ENCODE measurements around the gene ADGRA1. TPM values are rescaled to one million over a fixed set of nuclear protein-coding genes. Genes with fewer than 3 reads are reported as not detected.
"Not testable (repeated sequence)": the region's sequence is repeated elsewhere in the genome, so short reads cannot be mapped to it uniquely, and the experiment has no call there.

Gene ADGRA1, protein sequence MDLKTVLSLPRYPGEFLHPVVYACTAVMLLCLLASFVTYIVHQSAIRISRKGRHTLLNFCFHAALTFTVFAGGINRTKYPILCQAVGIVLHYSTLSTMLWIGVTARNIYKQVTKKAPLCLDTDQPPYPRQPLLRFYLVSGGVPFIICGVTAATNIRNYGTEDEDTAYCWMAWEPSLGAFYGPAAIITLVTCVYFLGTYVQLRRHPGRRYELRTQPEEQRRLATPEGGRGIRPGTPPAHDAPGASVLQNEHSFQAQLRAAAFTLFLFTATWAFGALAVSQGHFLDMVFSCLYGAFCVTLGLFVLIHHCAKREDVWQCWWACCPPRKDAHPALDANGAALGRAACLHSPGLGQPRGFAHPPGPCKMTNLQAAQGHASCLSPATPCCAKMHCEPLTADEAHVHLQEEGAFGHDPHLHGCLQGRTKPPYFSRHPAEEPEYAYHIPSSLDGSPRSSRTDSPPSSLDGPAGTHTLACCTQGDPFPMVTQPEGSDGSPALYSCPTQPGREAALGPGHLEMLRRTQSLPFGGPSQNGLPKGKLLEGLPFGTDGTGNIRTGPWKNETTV
- polyA plus RNA-seq (ENCODE audit: insufficient read length) = 1.7 TPM
- long read RNA-seq, donor 1 = 0 reads
- long read RNA-seq, donor 2, full-length matches to known transcripts = 1 of 1 reads
- long read RNA-seq, donor 2, partial matches to known transcripts = 0 of 1 reads
- long read RNA-seq, donor 2, other reads (novel, unspliced or antisense) = 0 of 1 reads
- long read RNA-seq, donor 3 = 0 reads
- long read RNA-seq, donor 4 = 0 reads
- long read RNA-seq, donor 5 = 0 reads
- long read RNA-seq, donor 6, full-length matches to known transcripts = 1 of 1 reads
- long read RNA-seq, donor 6, partial matches to known transcripts = 0 of 1 reads
- long read RNA-seq, donor 6, other reads (novel, unspliced or antisense) = 0 of 1 reads
- long read RNA-seq, donor 7 = 0 reads
- long read RNA-seq, donor 8, full-length matches to known transcripts = 1 of 1 reads
- long read RNA-seq, donor 8, partial matches to known transcripts = 0 of 1 reads
- long read RNA-seq, donor 8, other reads (novel, unspliced or antisense) = 0 of 1 reads

DNA sequence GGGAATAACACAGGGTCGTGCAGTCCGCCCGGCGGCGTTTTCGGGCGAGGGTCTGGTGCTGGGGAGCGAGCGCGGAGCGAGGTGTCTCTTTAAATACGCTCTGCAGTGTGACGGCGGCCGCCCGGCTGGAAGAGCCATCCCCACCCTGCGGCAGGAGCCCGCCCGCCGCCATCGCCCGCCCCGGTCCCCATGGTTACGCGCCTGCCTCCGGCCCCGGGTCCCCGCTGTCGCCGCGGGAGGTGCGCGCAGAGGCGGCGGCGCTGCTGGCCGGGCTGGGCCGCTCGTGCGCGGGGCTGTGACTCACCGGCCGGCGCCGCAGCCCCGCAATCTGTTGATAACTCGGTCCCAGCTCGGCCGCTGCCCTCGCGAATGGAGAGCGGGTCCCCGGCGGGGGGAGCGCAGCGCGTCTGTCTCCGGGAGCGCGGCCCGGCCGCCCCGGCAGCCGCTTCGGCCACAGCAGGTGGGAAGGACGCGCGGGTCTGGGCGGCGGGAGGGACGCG, at the start of gene ADGRA1:
ADGRA1 (plus strand) TSS at position 246 of the 500 bp plus-strand sequence. CDS start 986 bp downstream, outside the sequence.
- DNase-seq = no peak

GRCh38 chr10:133038036-133038823, 49.5 kb upstream of the ADGRA1 start:
- no peak for DNase-seq

DNA sequence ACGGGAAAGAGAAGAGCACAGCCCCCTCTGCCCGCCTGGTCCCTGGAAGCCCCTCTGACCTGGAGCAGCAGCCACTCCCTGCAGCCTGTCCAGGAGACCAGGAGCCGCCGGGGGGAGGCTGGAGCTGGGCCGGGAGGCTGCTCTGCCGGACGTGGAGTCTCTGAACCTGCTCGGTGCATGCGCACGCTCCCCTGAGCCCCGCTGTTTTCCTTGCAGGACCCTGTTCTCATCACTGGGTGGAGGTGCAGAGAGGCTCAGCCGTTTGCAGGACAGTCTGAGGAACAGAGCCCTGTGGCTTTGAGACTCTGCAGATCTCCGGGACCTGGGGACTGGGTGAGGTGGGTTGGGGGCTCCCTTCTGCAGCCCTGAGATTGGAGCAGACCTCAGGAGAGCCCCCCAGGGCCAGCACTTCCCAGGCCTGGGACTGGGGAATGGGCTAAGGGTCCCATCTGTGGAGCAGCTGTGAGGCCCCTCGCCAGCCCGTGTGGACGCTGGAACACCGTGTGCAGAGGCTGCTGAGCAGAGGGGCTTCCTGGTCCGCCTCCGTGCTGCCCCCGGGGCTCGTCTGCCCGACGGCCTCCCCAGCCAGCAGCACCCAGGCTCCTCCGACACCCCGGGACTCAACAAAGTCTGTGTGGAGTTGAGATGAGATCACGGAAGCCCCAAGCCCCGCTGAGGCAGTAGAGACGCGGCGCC, 48.5 kb upstream of the ADGRA1 start:
- DNase-seq = no peak

GRCh38 chr10:133039803-133040165, 47.9 kb upstream of the ADGRA1 start:
- DNase-seq = no peak

GRCh38 chr10:133040198-133040597, 47.5 kb upstream of the ADGRA1 start:
- DNase-seq = no peak

DNA sequence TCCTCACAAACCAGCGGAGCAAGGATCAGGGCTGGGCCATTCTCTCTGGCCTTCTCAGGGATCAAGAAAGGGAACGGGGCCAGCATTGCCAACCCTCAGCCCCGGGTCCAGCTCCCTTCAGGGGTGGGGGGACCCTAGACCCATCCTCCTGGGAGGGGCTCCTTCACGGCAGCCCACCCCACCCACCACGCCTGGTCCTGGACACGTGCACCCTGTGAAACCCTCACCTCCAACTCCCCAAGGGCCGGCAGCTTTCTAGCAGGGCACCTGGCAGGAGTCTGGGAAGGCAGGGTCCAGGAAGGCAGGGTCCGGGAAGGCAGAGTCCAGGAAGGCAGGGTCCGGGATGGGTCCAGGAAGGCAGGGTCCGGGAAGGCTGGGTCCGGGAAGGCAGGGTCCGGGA, 46.6 kb upstream of the ADGRA1 start:
- no peak for DNase-seq

GRCh38 chr10:133042061-133042460, 45.7 kb upstream of the ADGRA1 start:
- no peak for DNase-seq

- DNase-seq = no peak
These were observed 44.9 kb upstream of the ADGRA1 start for GRCh38 chr10:133042816-133043215.

GRCh38 chr10:133043541-133044225, 44.0 kb upstream of the ADGRA1 start:
- DNase-seq = no peak

DNA sequence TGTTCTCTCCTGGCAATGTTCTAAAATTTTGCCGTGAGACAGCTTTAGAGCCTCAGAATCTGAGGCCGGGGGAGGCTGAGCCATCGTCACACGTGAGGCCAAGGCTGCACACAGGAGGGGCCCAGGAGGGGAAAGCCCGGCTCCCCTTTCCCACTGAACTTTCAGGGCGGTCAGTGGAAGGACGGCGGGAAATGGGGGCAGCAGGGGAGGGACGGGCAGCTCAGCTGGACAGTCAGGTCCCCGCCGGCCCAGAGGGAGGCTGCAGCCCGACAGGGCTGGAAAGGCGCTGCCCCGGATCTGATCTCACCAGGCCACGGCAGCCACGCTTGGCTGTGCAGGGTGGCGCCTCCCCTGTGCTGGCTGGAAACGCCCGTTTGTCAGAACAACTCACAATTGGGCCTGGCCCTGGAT, 43.3 kb upstream of the ADGRA1 start:
- no peak for DNase-seq

GRCh38 chr10:133045556-133046389, 42.0 kb upstream of the ADGRA1 start:
- no peak for DNase-seq

DNA sequence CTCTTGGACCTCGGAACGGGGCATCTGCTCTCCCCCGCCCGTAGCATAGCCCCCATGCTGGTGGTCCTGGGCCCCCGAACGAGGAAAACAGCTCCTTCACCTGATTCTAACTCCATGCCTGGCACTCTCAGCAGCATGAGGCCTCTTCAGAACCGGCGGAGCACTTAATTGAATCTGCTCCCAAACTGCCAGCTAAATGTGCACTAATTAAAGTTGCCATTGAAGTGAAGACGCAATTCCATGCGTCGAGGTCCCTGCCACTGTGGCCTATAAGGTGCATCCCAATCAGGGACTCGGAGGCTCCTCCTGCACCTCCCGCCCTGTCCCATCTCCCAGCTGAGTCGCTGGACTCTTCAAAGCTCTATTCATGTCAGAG, 41.3 kb upstream of the ADGRA1 start:
- no peak for DNase-seq

GRCh38 chr10:133047526-133048123, 40.1 kb upstream of the ADGRA1 start:
- no peak for DNase-seq

DNA sequence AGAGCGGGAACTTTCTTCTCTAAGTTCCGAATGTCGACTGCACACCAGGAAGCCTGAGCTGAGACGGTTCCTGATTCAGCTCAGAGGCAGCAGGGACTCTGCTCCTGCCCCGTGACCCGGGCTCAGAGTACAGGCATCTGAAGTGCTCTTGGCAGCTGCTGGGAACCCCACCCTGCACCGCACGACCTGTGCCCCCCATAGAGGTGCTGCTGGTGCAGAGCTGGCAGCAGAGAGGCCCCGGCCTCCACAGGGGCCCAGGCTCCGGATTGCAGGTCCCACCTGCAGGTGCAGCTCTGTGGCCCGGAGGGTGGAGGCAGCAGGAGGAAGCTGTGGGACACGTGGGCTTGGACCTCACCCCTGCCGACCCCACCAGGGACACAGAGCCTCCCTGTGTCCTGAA, 39.5 kb upstream of the ADGRA1 start:
- DNase-seq = no peak

GRCh38 chr10:133048926-133049325, 38.8 kb upstream of the ADGRA1 start:
- DNase-seq = no peak

DNA sequence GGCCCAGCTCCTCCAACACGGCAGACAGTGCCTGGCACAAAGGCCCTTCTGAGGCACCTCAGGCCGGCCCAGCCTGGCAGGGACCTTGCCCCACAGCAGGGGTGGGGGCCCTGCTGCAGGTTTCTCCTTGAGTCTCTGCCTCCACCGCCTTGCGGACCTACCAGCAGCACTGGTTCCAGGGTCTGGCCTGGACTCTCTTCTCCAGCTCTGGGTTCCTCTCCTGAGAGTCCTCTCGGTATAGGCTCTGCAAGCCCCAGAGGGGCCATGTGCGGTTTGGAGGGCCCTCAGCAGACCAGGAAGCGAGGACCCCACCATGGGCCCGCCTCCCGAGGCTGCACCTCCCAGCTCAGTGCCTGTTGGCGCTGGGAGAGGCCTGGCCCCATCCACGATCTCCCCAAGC, 38.1 kb upstream of the ADGRA1 start:
- DNase-seq = no peak

DNA sequence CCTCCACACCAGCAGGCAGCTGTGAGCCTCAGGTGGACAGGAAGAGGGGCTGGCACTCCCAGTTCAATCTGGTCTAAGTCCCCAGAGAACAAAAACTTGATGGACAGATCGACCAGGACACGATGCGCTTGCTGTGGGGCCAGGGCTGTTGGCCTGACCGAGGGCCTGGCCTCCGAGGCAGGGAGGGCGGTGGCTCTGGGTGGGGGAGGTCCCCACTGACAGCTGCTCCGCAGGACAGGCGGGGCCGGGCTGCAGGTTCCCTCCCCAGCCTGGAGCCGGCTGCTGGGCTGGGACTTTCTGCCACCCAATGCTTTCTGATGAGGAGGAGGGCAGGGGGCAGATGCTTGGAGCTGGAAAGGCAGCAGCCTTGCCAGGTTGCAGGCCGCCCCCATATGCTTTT, 37.4 kb upstream of the ADGRA1 start:
- DNase-seq = no peak

GRCh38 chr10:133052076-133052475, 35.6 kb upstream of the ADGRA1 start:
- DNase-seq = no peak

DNA sequence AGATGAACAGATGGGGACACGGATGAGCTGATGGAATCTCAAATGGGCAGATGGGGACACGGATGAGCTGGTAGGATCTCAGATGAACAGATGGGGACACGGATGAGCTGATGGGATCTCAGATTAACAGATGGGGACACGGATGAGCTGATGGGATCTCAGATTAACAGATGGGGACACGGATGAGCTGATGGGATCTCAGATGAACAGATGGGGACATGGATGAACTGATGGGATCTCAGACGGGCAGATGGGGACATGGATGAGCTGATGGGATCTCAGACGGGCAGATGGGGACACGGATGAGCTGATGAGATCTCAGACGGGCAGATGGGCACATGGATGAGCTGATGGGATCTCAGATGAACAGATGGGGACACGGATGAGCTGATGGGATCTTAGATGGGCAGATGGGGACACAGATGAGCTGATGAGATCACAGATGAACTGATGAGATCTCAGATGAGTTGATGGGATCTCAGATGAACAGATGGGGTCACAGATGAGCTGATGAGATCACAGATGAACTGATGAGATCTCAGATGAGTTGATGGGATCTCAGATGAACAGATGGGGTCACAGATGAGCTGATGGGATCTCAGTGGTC, 34.1 kb upstream of the ADGRA1 start:
- DNase-seq = not testable (repeated sequence)
